ENCODE measurements around the gene LOXL1. TPM values are rescaled to one million over a fixed set of nuclear protein-coding genes. Genes with fewer than 3 reads are reported as not detected.

Gene LOXL1
- total and polyA plus RNA-seq, 2 experiments from 2014 or later: 44.5 to 136 TPM

GRCh38 chr15:73887481-73887880, 38.8 kb upstream of the LOXL1 start:
- TF ChIP-seq EZH2 (IDR thresholded peaks at IDR 0.05; ENCODE audit: borderline replicate concordance): no peak
- TF ChIP-seq EZH2phosphoT487 (IDR thresholded peaks at IDR 0.05; ENCODE audit: low read depth, severe bottlenecking, unreplicated experiment): no peak
- no peak for TF ChIP-seq CTCF (IDR thresholded peaks at IDR 0.05; ENCODE audit: poor library complexity)
- no peaks in the 10 kb centered on the region for H3K79me2 ChIP-seq
- H3K4me3 ChIP-seq: no peak overlapping the region
- H3K27me3 ChIP-seq: peaks cover 12% of the 10 kb centered on the region
- H3K4me2 ChIP-seq: no peak overlapping the region
- no peaks in the 10 kb centered on the region for H3K9me3 ChIP-seq (ENCODE audit: low read depth)
- 84% methylated on average over 7 of the region's 7 CpGs for WGBS (ENCODE audit: low lambda C conversion rate, missing lambda C conversion rate)
- H2AFZ ChIP-seq: no peak overlapping the region
- DNase-seq (ENCODE audit: low spot score): no peak
- no peak overlapping the region for H3K27ac ChIP-seq
- H3K36me3 ChIP-seq (replicated peaks; ENCODE audit: insufficient read depth, low read depth): no peaks in the 10 kb centered on the region
- H3K4me1 ChIP-seq (ENCODE audit: insufficient read depth): no peaks in the 10 kb centered on the region
- H3K9me2 ChIP-seq (replicated peaks; ENCODE audit: insufficient read depth): no peaks in the 10 kb centered on the region
- H4K20me1 ChIP-seq (ENCODE audit: insufficient read depth, poor library complexity, severe bottlenecking): no peaks in the 10 kb centered on the region

- Histone ChIP-seq H3K9me3 (ENCODE audit: low read depth) (no peaks in the 10 kb centered on the region), H2AFZ (no peak overlapping the region), H3K27ac (no peak overlapping the region), H3K4me1 (ENCODE audit: insufficient read depth) (no peaks in the 10 kb centered on the region), H3K27me3 (peaks cover 12% of the 10 kb centered on the region), H3K79me2 (no peaks in the 10 kb centered on the region), H3K4me3 (no peak overlapping the region), H3K36me3 (replicated peaks; ENCODE audit: insufficient read depth, low read depth) (no peaks in the 10 kb centered on the region), H4K20me1 (ENCODE audit: insufficient read depth, poor library complexity, severe bottlenecking) (no peaks in the 10 kb centered on the region), H3K9me2 (replicated peaks; ENCODE audit: insufficient read depth) (no peaks in the 10 kb centered on the region), H3K4me2 (no peak overlapping the region)
- TF ChIP-seq EZH2 (IDR thresholded peaks at IDR 0.05; ENCODE audit: borderline replicate concordance): no peak
- TF ChIP-seq EZH2phosphoT487 (IDR thresholded peaks at IDR 0.05; ENCODE audit: low read depth, severe bottlenecking, unreplicated experiment): no peak
- no peak for TF ChIP-seq CTCF (IDR thresholded peaks at IDR 0.05; ENCODE audit: poor library complexity)
- no peak for DNase-seq (ENCODE audit: low spot score)
- 81% methylated on average over 7 of the region's 10 CpGs for WGBS (ENCODE audit: low lambda C conversion rate, missing lambda C conversion rate)
Measured at GRCh38 chr15:73888224-73889041, 37.8 kb upstream of the LOXL1 start.

- 85% methylated on average over 6 of the region's 6 CpGs for WGBS (ENCODE audit: low lambda C conversion rate, missing lambda C conversion rate)
- Histone ChIP-seq H3K9me3 (ENCODE audit: low read depth) (no peaks in the 10 kb centered on the region), H3K79me2 (no peaks in the 10 kb centered on the region), H3K27me3 (peaks cover 12% of the 10 kb centered on the region), H3K9me2 (replicated peaks; ENCODE audit: insufficient read depth) (no peaks in the 10 kb centered on the region), H3K36me3 (replicated peaks; ENCODE audit: insufficient read depth, low read depth) (no peaks in the 10 kb centered on the region), H3K4me2 (no peak overlapping the region), H2AFZ (no peak overlapping the region), H3K4me3 (no peak overlapping the region), H3K4me1 (ENCODE audit: insufficient read depth) (no peaks in the 10 kb centered on the region), H4K20me1 (ENCODE audit: insufficient read depth, poor library complexity, severe bottlenecking) (no peaks in the 10 kb centered on the region), H3K27ac (no peak overlapping the region)
- DNase-seq (ENCODE audit: low spot score): no peak
- TF ChIP-seq EZH2 (IDR thresholded peaks at IDR 0.05; ENCODE audit: borderline replicate concordance): no peak
- TF ChIP-seq EZH2phosphoT487 (IDR thresholded peaks at IDR 0.05; ENCODE audit: low read depth, severe bottlenecking, unreplicated experiment): no peak
- no peak for TF ChIP-seq CTCF (IDR thresholded peaks at IDR 0.05; ENCODE audit: poor library complexity)
Measured at GRCh38 chr15:73889053-73889761, 37.1 kb upstream of the LOXL1 start.

Measured in hepatocyte (in vitro differentiated cells).